Amniotic stem cell (primary cell): ENCODE data around the gene KCNIP1.

Source experiments
- DNase-seq: peaks from one replicate; lab custom pipeline; 2025; lab: John Stamatoyannopoulos, UW

KCNIP1 gene

GRCh38 chr5:170642066-170642735 lies 138.4 kb downstream of the KCNIP1 start:
- DNase-seq = no peak

- no peak for DNase-seq
Observed at GRCh38 chr5:170642776-170643436, 139.1 kb downstream of the KCNIP1 start.

- DNase-seq = no peak
Observed at GRCh38 chr5:170643591-170643990, 139.8 kb downstream of the KCNIP1 start.

- DNase-seq = no peak
Observed at GRCh38 chr5:170644501-170644900, 140.7 kb downstream of the KCNIP1 start.

- no peak for DNase-seq
Observed at GRCh38 chr5:170648541-170648940, 144.7 kb downstream of the KCNIP1 start.

GRCh38 chr5:170650850-170651249 lies 147.0 kb downstream of the KCNIP1 start:
- DNase-seq = no peak

GRCh38 chr5:170651604-170652277 lies 147.9 kb downstream of the KCNIP1 start:
- no peak for DNase-seq

- no peak for DNase-seq
Observed at GRCh38 chr5:170655476-170655875, 151.7 kb downstream of the KCNIP1 start.

- no peak for DNase-seq
Observed at GRCh38 chr5:170655920-170656319, 152.1 kb downstream of the KCNIP1 start.

GRCh38 chr5:170656346-170656745 lies 152.5 kb downstream of the KCNIP1 start:
- DNase-seq = no peak

- no peak for DNase-seq
Observed at GRCh38 chr5:170660531-170660930, 156.7 kb downstream of the KCNIP1 start.

- no peak for DNase-seq
Observed at GRCh38 chr5:170662966-170663365, 159.1 kb downstream of the KCNIP1 start.

GRCh38 chr5:170678811-170679210 lies 175.0 kb downstream of the KCNIP1 start:
- DNase-seq = no peak

- no peak for DNase-seq
Observed at GRCh38 chr5:170681013-170681433, 177.2 kb downstream of the KCNIP1 start.

GRCh38 chr5:170691657-170692056 lies 187.8 kb downstream of the KCNIP1 start:
- no peak for DNase-seq

GRCh38 chr5:170693701-170694100 lies 189.9 kb downstream of the KCNIP1 start:
- no peak for DNase-seq

- no peak for DNase-seq
Observed at GRCh38 chr5:170694911-170695310, 191.1 kb downstream of the KCNIP1 start.

- no peak for DNase-seq
Observed at GRCh38 chr5:170697031-170697430, 193.2 kb downstream of the KCNIP1 start.

- no peak for DNase-seq
Observed at GRCh38 chr5:170700503-170700902, 196.7 kb downstream of the KCNIP1 start.

GRCh38 chr5:170701334-170701733 lies 197.5 kb downstream of the KCNIP1 start:
- DNase-seq = no peak

- no peak for DNase-seq
Observed at GRCh38 chr5:170704417-170705192, 200.8 kb downstream of the KCNIP1 start.

- no peak for DNase-seq
Observed at GRCh38 chr5:170709640-170710039, 205.8 kb downstream of the KCNIP1 start.
